Ishikawa (cell line): Measurements from ENCODE around the gene SKAP1.

Experiments used
- CEBPB ChIP-seq: IDR thresholded peaks from 2 replicates; pipeline ENCODE4 v1.6.1; 2012
- CREB1 ChIP-seq: IDR thresholded peaks from 2 replicates; pipeline ENCODE4 v1.6.1; 2012; ENCODE audit warnings: low read depth
- EGR1 ChIP-seq: IDR thresholded peaks from 2 replicates; pipeline ENCODE4 v1.6.1; 2012
- EP300 ChIP-seq: IDR thresholded peaks from 2 replicates; pipeline ENCODE4 v1.6.1; 2012; ENCODE audit warnings: borderline replicate concordance
- FOXM1 ChIP-seq: IDR thresholded peaks from 2 replicates; pipeline ENCODE4 v1.6.1; 2012; ENCODE audit warnings: low read depth, borderline replicate concordance
- NFIC ChIP-seq: IDR thresholded peaks from 2 replicates; pipeline ENCODE4 v1.6.1; 2012
- RAD21 ChIP-seq: IDR thresholded peaks from 2 replicates; pipeline ENCODE4 v1.6.1; 2012; ENCODE audit warnings: low read depth
- REST ChIP-seq: IDR thresholded peaks from 2 replicates; pipeline ENCODE4 v1.6.1; 2012; ENCODE audit warnings: low read depth, mild to moderate bottlenecking
- TAF1 ChIP-seq: IDR thresholded peaks from 2 replicates; pipeline ENCODE4 v1.6.1; 2012; ENCODE audit warnings: low read depth, mild to moderate bottlenecking
- TCF12 ChIP-seq: IDR thresholded peaks from 2 replicates; pipeline ENCODE4 v1.6.1; 2012; ENCODE audit warnings: low read depth
- TEAD4 ChIP-seq: IDR thresholded peaks from 2 replicates; pipeline ENCODE4 v1.6.1; 2012
- YY1 ChIP-seq: IDR thresholded peaks from 2 replicates; pipeline ENCODE4 v1.6.1; 2012; ENCODE audit warnings: low read depth
- ZBTB7A ChIP-seq: IDR thresholded peaks from 2 replicates; pipeline ENCODE4 v1.6.1; 2012; ENCODE audit warnings: low read depth
- TF ChIP-seq, protein P1 (sequence below): IDR thresholded peaks from 2 replicates; pipeline ENCODE4 v1.6.1; 2012
- TF ChIP-seq, protein P2 (sequence below): IDR thresholded peaks from 2 replicates; pipeline ENCODE4 v1.6.1; 2012

Gene SKAP1

GRCh38 chr17:48441231-48441711, 11.3 kb upstream of the SKAP1 start:
- TF ChIP-seq CREB1 (no peak), CEBPB (no peak), FOXM1 (no peak), ZBTB7A (no peak), NFIC (no peak), YY1 (no peak), REST (no peak), EP300 (no peak), EGR1 (no peak)
- TF ChIP-seq, protein P1, sequence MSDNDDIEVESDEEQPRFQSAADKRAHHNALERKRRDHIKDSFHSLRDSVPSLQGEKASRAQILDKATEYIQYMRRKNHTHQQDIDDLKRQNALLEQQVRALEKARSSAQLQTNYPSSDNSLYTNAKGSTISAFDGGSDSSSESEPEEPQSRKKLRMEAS, result no peak
- TF ChIP-seq, protein P2, sequence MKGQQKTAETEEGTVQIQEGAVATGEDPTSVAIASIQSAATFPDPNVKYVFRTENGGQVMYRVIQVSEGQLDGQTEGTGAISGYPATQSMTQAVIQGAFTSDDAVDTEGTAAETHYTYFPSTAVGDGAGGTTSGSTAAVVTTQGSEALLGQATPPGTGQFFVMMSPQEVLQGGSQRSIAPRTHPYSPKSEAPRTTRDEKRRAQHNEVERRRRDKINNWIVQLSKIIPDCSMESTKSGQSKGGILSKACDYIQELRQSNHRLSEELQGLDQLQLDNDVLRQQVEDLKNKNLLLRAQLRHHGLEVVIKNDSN, result no peak

GRCh38 chr17:48440669-48441068, 10.7 kb upstream of the SKAP1 start:
- TF ChIP-seq RAD21 (no peak), ZBTB7A (no peak), EP300 (no peak), TEAD4 (no peak), TCF12 (no peak), CEBPB (no peak), EGR1 (no peak), CREB1 (no peak), REST (no peak), NFIC (no peak), FOXM1 (no peak), YY1 (no peak), TAF1 (no peak)
- TF ChIP-seq, protein P2, result no peak
- TF ChIP-seq, protein P1, result no peak

GRCh38 chr17:48439875-48440505, 10.0 kb upstream of the SKAP1 start:
- no peak for TF ChIP-seq ZBTB7A
- no peak for TF ChIP-seq CEBPB
- TF ChIP-seq TAF1, result no peak

DNA sequence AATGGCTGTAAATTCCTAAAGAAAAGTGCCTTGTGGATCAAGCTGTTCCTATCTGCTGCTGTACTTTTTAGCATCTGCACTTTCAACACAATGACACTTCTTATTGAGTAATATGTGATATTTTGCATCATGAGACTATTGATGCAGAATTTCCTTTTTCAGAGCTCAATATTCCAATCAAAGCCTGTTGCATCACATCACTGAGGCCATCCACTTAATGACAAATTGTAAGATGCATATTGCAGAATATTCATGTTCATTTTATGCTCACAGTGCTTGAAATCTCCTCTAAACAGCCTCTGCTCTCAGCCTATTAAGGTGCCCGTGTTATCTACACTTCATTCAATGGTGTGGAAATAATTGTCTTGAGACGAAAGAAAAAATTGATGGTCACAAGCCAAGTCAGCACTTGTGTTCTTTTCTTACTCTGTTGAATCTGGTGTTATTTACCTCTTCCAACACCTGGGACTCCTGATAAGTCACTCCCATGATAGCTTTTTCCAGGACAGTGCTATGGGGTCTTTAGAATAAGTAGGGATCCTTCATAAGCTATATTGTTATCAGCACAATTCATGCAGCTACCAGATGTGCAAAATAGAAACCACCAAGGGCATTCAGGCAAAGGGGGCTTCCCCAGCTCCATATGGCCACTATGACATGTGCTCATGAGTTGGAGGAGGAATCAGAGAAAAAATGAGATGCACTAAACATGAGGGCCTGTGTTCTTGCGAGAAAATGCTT, 9.3 kb upstream of the SKAP1 start:
- TF ChIP-seq EP300, result no peak

DNA sequence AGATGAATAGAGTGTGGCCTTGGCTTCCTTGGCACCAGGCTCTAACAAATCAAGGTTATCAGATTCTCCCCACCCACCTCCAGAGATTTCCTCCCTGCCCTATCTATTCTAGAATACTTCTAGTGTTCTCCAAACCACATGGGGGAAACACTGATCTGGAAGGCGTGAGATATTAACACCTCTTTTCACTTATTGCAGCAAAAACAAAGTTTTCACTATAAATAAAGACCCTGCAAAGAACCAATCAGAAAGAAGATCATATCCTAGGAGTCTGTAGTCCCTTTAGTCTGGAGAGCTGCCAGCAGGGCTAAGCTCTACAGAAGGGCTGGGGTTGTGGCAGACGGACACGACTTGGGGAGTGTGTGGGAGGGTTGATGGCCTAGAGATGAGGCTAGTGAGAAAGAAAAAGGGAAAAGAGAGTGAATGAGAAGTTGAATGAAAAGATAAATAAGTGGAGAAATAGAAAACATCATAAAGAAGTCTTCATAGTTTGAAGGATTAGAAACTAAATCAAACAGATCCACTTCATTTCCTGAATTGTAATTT, 8.6 kb upstream of the SKAP1 start:
- TF ChIP-seq TAF1 (no peak), YY1 (no peak), NFIC (no peak), EP300 (no peak), RAD21 (no peak), CREB1 (no peak), EGR1 (no peak), TEAD4 (no peak), REST (no peak), ZBTB7A (no peak), FOXM1 (no peak), TCF12 (no peak), CEBPB (no peak)
- TF ChIP-seq, protein P1, result no peak
- TF ChIP-seq, protein P2, result no peak
